Activated CD4-positive, alpha-beta T cell treated with anti-CD3 and anti-CD28 coated beads, Interleukin-2, Interleukin-4, amounts not matched to agents 100 ng/mL and 50 ng/mL, durations not matched to agents 16 hours and 8 hours (primary cell): Measurements from ENCODE around the gene GLO1.

Experiments used
- DNase-seq: peaks from one replicate; pipeline ENCODE4 v3.0.0-alpha.2; 2020; ENCODE audit warnings: low spot score

The GLO1 gene

GRCh38 chr6:38702558-38703397 is at the start of gene GLO1:
Gene GLO1, minus strand, starts transcription at chr6:38703145. Its CDS starts 91 bp downstream, at chr6:38703054.
- peak; percentile 98 for DNase-seq

GRCh38 chr6:38750968-38751615 is 48.1 kb upstream of the GLO1 start:
- DNase-seq: no peak

- DNase-seq: peak; percentile 28
Measured at GRCh38 chr6:38749473-38749872, 46.5 kb upstream of the GLO1 start.

- no peak for DNase-seq
Measured at GRCh38 chr6:38739532-38739931, 36.6 kb upstream of the GLO1 start.

DNA sequence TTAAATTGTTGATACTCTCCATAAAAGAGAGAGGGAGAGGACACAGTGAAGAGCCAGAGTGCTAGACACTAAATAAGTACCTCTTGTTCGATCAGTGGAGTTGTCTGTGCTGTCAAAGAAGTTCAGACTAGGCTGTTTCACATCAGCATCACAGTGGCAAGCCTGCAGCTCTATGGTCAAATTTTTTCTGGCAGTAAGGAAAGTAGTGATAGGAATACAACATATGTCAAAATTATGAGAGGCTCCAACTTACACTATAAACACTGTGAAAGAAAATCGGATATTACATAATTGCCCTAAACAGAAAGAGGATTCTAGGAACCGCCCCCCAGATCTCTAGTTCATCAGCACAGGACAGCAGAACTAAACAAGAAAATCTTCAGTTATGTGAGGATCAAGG is 35.3 kb upstream of the GLO1 start:
- DNase-seq: no peak

DNA sequence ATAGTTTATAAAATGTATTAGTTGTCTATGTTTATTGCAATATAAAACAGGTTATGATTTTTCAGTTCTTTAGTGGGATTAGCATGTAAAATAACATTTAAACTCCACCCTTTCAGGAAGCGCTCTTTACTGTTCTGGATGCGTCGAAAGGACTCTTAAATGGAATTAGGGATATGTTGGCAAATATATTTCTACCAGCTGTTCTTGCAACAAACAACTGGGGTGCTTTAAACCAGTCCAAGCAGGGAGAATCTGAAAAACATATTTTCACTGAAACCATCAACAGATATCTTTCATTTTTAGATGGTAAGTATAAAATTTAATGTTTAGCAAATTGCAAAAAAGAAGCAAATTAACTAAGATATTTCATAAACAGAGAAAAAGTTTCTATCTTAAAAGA is 34.0 kb upstream of the GLO1 start:
- no peak for DNase-seq

GRCh38 chr6:38730140-38730862 is 27.4 kb upstream of the GLO1 start:
- no peak for DNase-seq

DNA sequence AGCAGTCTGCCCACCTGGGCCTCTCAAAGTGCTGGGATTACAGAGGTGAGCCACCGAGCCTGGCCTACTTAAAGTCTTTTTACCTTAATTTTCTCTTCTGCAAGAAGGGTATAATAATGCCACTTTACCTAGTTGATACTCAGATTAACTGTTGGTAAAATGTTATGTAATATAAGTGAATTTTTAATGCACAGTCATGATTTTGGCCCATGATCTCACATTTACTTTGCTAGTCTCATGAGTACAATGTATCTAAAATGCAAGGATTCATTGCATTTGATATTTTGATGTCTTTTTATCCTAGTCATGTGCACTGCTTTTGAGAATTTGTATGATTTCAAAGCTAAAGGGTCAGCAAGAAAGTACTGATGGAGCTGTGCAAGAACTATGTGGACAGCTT is 25.3 kb upstream of the GLO1 start:
- no peak for DNase-seq

DNA sequence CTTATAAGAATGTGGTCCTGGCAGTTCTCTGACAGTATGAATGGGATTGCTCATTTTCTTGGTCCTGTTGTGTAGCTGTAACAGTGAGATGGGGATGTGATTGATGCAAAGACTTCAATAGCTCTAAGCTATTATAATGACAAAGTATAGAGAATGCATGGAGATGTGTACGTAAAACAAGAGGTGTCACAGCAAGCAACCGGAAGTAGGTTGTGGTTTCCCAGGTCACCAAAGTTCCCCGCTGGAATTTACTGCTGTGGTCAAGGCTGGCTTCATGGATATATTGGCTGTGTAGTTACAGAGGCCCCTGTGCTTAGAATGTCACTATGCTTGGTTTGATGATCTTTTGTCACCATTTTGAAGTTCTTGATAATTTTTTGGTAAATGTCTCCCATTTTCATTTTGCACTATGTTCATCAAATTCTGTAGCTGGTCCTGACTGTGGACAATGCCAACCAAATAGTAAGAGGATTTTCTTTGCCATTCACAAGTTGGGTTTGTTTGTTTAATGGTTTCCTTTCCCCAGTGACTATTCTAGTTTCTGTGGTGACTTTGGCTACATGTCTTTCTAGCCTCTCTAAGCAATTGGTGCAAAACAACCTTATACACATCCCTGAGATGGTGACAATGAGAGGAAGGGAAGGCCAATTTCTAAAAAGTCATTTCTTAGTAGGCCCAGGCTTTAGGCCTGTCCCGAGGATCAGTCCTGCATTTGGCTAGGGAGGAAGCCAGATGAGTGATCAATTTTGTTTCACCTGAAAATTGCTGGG is 22.7 kb upstream of the GLO1 start:
- peak; percentile 27 for DNase-seq

- DNase-seq: no peak
Measured at GRCh38 chr6:38724343-38724742, 21.4 kb upstream of the GLO1 start.

DNA sequence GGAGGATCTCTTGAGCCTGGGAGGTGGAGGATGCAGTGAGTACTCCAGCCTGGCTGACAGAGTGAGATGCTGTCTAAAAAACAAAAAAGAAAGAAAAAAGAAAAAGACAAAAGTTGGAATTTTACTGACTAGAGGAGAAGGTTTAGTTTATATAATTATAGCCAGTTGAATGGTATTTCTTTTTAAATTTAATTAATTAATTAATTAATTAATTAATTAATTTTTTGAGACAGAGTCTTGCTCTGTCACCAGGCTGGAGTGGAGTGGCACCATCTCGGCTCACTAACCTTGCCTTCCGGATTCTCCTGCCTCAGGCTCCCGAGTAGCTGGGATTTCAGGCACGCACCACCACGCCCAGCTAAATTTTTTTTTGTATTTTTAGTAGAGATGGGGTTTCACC is 20.8 kb upstream of the GLO1 start:
- DNase-seq: no peak

- no peak for DNase-seq
Measured at GRCh38 chr6:38722727-38723334, 19.9 kb upstream of the GLO1 start.

GRCh38 chr6:38722038-38722437 is 19.1 kb upstream of the GLO1 start:
- DNase-seq: no peak

- no peak for DNase-seq
Measured at GRCh38 chr6:38720295-38720694, 17.4 kb upstream of the GLO1 start.

DNA sequence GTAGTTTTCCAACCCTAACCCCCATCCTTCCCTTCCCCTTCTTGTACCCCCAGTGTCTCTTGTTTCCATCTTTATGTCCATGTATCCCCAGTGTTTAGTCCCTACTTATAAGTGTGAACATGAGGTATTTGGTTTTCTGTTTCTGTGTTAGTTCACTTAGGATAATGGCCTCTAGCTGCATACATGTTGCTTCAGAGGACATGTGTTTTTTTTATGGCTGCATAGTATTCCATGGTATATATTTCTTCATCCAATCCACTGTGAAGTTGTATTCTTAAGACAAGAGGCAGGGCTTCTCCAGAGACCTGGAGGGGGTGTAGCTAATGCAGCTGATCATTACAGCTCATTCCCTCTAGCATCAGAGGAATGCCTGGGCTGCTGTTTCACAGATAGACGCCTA is 16.4 kb upstream of the GLO1 start:
- DNase-seq: no peak

DNA sequence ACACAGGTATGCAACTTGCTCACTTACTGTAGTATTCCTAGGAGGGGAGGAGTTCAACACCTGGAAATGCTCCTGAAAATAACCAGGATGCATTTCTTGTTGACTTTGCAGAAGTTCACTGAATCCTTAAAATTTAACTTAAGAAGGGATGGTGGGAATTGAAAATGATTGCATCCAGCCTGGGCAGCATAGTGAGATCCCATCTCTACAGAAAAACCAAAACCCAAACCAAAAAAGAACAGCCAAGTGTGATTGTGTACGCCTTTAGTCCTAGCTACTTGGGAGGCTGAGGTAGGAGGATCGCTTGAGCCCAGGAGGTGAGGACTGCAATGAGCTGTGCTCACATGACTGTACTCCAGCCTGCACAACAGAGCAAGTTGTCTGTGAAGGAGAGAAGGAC is 13.9 kb upstream of the GLO1 start:
- no peak for DNase-seq

DNA sequence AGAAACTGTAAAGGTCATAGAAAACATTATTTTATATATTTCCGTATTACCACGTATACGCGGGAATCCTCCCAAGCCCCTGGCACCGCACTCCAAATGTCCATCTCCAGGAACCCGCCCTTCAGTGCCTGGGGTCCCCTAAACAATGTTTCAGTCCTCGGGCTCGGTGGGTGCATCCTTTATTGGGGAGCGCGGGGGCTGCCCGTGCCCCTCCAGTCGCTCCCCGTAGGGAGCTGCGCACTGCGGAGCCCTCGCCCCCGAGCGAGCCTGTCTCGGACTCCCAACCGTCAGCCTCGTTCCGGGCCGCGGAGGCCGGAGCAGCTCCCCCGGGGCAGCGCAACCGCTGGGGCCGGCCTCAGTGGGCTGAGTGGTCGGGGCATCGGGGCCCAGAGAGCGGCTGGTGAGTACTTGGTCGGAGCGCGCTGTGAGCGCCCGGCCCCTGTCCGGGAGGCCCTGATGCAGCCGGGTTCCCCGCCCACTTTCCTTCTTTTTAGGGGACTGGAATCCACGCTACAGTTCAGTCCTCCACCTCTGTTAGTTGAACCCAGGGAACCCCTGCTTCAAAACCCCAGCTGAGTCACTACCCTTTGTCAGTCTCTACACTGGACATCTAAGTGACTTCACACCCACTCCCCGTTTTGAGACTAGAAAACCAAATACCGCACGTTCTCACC is 12.2 kb upstream of the GLO1 start, which contains the start of gene DNAH8:
DNAH8 (plus strand) TSS at position 296 of the 674 bp plus-strand sequence. CDS start 7,499 bp downstream, outside the sequence.
- DNase-seq: no peak

GRCh38 chr6:38714239-38715015 is 11.5 kb upstream of the GLO1 start:
- DNase-seq: peak; percentile 34

DNA sequence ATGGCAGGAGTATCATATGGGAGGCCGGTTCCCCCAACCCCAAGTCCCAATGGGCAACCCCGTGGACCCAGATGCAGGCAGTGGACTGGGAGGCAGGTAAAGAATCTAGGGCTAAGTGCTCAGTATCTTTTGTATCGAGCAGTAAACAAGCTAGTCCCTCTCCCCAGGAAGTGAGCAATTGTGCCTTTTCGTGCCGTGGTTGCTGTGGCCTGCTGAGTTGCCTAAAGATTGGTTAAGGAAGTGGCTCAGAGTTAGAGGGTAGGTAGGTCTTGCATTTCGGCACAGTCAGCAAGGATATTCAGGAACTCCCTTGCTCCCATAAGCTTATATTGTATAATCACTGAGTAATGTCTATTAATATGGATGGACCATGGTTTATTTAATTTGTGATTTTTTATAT is 10.9 kb upstream of the GLO1 start:
- peak; percentile 85 for DNase-seq

DNA sequence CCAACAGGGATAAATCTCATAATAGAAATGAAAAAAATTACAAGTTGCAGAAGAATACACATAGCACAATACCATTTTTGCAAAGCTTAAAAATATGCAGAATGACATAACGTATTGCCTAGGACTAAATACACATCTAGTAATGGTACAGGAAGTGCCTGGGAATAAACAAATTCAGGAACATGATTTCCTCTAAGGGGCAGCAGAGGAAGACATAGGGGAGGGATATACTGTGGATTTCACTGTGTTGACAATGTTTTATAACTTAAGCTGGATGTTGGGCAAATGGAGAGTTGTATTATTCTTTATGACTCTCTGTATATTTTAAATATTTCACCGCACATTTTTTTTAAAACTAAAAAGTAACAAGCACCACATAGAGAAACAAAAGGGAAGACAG is 5.6 kb upstream of the GLO1 start:
- DNase-seq: no peak
